Omental fat pad (tissue), 4 donors: Measurements from ENCODE around the gene C1orf174. TPM values are rescaled to one million over a fixed set of nuclear protein-coding genes. Genes with fewer than 3 reads are reported as not detected.
A peak's percentile ranks its signal among the peaks of the same experiment; 100 is the strongest.

Experiments used
- ATAC-seq: fragments of 150-250 bp; one replicate; pipeline ENCODE4 v1.9.1; 2016; ENCODE audit warnings: mild to moderate bottlenecking, moderate library complexity; ENCODE audit not compliant: low FRiP score
- DNase-seq: peaks from one replicate; pipeline ENCODE4 v3.0.0-alpha.2; 2019; ENCODE audit warnings: low spot score
- total RNA-seq, 4 donors: library from RNA; depleted of rRNA; stranded (reverse); fragments of >200 nt; gene quantifications; one replicate each; pipeline ENCODE4 v1.1.0, GENCODE V29; 2016
- TF ChIP-seq, protein P1 (sequence below), 3 donors: fragments of 450-650 bp; IDR thresholded peaks; one replicate each; pipeline ENCODE4 v1.5.1; 2016 to 2017; ENCODE audit warnings: antibody characterized with exemption in 3 of 3, mild to moderate bottlenecking in 3 of 3, moderate library complexity in 2 of 3

Gene C1orf174
- total RNA-seq, 4 donors from 2014 or later: 14.2 to 20.6 (median 19.0) TPM

DNA sequence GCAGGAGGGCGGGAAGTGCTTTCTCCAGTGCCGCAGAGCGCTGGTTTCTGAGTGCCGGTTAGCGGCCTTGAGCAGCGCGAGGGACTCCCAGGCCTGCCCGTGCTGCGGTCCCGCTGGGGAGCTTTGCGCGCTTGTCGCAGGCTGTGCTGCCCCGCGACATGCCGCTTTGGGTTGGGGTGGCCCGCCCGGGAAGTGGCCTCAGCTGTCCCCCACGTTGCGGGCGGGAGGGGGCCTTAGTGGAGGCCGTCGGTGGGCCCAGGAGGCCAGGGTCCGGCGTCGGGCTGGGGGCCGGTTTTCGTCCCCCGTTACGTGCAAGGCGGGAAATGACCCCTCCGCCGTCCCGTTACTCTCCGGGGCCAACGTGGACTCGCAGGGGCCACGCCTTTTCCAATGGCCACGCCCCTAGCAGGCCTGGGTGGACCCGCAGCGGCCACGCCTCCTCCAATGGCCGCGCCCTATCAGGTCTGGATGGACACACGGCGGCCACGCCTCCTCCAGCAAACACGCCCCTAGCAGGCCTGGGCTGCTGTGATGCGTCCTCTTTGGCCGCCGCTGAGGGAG, 977 bp upstream of the C1orf174 start:
- TF ChIP-seq, protein P1, sequence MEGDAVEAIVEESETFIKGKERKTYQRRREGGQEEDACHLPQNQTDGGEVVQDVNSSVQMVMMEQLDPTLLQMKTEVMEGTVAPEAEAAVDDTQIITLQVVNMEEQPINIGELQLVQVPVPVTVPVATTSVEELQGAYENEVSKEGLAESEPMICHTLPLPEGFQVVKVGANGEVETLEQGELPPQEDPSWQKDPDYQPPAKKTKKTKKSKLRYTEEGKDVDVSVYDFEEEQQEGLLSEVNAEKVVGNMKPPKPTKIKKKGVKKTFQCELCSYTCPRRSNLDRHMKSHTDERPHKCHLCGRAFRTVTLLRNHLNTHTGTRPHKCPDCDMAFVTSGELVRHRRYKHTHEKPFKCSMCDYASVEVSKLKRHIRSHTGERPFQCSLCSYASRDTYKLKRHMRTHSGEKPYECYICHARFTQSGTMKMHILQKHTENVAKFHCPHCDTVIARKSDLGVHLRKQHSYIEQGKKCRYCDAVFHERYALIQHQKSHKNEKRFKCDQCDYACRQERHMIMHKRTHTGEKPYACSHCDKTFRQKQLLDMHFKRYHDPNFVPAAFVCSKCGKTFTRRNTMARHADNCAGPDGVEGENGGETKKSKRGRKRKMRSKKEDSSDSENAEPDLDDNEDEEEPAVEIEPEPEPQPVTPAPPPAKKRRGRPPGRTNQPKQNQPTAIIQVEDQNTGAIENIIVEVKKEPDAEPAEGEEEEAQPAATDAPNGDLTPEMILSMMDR (IDR thresholded peaks at IDR 0.05): no peak
- ATAC-seq: peak; percentile 93
- DNase-seq: peak; percentile 97

DNA sequence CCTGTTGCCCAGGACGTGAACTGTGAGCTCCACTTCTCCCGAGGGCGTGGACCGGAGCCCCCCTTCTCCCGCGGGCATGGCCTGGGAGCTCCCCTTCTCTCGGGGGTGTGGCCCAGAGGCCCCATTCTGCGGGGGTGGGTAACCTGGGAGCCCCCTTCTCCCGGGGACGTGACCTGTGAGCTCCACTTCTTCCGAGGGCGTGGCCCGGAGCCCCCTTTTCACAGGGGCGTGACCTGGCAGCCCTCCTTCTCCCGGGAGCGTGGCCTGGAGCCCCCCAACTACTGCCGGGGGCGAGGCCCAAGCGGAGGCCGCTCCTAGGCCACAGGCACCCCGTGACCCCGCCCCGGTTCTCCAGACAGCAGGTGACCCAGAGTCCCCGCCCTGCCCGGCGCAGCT, 320 bp downstream of the C1orf174 start:
- DNase-seq (no peak), ATAC-seq (peak; percentile 6)
- TF ChIP-seq, protein P1 (IDR thresholded peaks at IDR 0.05): no peak

DNA sequence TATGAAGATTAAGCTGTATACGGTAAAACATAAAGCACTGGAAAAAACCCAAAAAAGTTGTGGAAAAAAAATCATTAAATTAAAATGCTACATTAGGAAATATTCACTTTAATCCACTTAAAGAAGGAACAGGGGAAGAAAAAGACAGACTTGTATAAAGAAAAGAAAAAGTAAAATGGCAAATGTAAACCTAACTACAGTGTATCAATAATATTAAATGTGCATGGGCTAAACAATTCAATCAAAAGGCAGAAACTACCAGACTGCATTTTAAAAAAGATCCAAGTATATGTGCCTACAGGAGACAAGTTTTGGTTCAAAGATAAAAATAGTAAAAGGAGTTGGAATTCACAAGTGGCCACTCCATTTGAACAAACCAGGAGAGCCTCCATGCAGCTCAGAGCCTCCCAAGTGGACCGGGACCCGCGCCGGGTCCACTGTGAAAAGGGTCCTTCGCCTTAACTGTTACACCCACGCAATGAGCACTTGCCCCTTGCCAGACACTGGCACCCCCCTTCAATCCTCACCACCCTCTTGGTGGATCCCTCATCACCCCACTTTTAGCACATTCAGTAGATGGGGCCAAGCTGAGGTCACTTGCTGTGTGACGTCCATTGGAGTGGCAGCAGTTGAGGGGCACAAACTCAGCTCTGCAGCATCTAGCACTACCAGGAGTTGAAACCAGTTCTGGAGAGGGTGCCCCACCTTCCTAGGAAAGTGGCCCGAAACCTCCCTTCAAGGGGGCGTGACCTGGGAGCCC, 898 bp downstream of the C1orf174 start:
- no peak for DNase-seq
- TF ChIP-seq, protein P1 (IDR thresholded peaks at IDR 0.05): no peak
- ATAC-seq: no peak

DNA sequence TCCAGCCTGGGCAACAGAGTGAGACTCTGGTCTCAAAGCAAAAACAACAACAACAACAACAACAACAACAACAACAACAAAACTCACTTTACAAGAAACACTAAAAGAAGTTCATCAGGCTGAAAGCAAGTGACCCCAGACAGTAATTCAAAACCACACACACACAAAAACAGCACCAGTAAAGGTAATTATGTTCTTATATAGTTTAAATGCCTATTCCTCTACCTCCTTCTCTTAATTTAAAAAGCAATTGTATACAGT, 1.7 kb downstream of the C1orf174 start:
- DNase-seq (no peak), ATAC-seq (no peak)
- TF ChIP-seq, protein P1 (IDR thresholded peaks at IDR 0.05): no peak

DNA sequence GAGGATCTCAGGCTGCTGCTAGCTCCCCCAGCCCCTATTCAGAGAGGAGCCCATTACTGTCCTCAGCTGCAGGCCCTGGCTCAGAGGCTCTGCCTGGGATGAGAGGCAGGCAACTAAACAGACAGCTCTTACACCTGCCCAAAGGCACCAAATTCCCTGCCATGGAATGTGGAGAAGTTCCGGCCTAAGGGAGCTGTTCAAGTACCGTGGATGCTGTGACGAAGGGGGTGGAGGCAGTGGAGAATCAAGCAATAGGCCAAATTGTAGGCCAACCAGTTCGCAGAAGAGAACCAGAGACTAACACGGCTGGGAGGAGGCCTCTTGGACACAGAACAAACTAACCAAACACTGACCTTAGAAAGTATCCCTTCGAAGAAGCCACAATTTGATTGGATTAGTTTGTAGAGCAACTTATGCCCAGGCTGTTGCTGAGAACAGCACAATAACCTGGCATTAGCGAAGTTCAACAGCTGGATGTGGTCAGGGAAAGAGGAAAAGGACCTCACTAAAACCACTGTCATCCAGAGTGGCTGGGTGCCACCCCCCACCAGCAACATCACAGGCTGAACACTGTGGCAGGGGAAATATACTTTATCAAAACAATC, 3.6 kb downstream of the C1orf174 start:
- DNase-seq (no peak), ATAC-seq (no peak)
- TF ChIP-seq, protein P1 (IDR thresholded peaks at IDR 0.05): no peak

DNA sequence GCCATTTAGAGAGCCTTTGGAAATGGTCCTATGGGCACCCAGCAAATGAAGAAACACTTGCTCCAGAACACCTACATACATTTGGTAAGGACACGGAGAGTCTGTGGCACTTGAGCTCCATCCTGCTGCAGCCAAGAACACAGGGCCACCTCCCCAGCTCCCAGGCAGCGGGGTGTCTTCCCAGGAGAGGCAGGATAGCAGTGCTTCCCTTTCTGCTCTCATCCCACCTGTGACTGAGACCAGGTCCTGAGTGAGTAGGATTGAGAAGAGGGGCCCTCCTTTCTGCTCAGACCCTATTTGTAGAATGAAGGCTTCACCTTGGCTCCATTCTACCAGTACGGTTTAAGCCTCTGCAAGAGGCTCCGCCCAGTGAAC, 4.1 kb downstream of the C1orf174 start:
- no peak for DNase-seq
- no peak for ATAC-seq
- TF ChIP-seq, protein P1 (IDR thresholded peaks at IDR 0.05): no peak
